HCT116 (cell line): ENCODE results near the gene WDR45B. TPM values are rescaled to one million over a fixed set of nuclear protein-coding genes. Genes with fewer than 3 reads are reported as not detected.
"Not testable (repeated sequence)": the region's sequence is repeated elsewhere in the genome, so short reads cannot be mapped to it uniquely, and the experiment has no call there.

ENCODE experiments used
- ATAC-seq: fragments of 200-7000 bp; cut with Tn5 transposase; 2 replicates; pipeline ENCODE4 v1.9.1; 2020; ENCODE audit warnings: mild to moderate bottlenecking, moderate library complexity
- BruUV-seq: library from RNA; stranded (reverse); fragments of 400-500 nt; replicated peaks from 2 replicates; lab custom pipeline; 2021; lab: Mats Ljungman, UMichigan
- CTCF ChIA-PET: fragments of 300-600 bp; sonication (Branson Sonifier 250); formaldehyde crosslinking; loops from one replicate; lab custom pipeline; 2021; ENCODE audit warnings: antibody characterized with exemption; lab: Charles Lee
- POLR2A ChIA-PET: fragments of 300-600, 350-600 bp; sonication (Branson Sonifier 250); formaldehyde crosslinking; loops from one replicate; lab custom pipeline; 2021; ENCODE audit warnings: antibody characterized with exemption; lab: Charles Lee
- RAD21 ChIA-PET, 2 experiments: fragments of 300-600 bp; sonication (Branson Sonifier 250); formaldehyde crosslinking; loops; one replicate each; lab custom pipeline; 2023; ENCODE audit warnings: low total read pairs in 2 of 2; ENCODE audit not compliant: uncharacterized antibody in 2 of 2, unreplicated experiment in 2 of 2, low non-redundant PET in 1 of 2; lab: Charles Lee
- DNase-seq: peaks from one replicate; pipeline ENCODE4 v3.0.0-alpha.2; 2010; ENCODE audit warnings: low read depth, low spot score
- H2AFZ ChIP-seq: fragments of 200-600 bp; shearing (Covaris generic), sonication (generic); 2 replicates; pipeline ENCODE4 v1.6.1; 2017; ENCODE audit warnings: low read depth, mixed run types, mixed read lengths, antibody characterized with exemption, low read length; ENCODE audit not compliant: poor library complexity, severe bottlenecking
- H3K27ac ChIP-seq: 2 replicates; pipeline ENCODE4 v1.5.1; 2012; ENCODE audit warnings: low read depth, low read length
- H3K27me3 ChIP-seq: fragments of 200-600 bp; sonication (generic); 2 replicates; pipeline ENCODE4 v1.6.1; 2016; ENCODE audit warnings: mixed run types, low read length, mixed read lengths; ENCODE audit not compliant: insufficient read depth
- H3K36me3 ChIP-seq, 2 experiments: fragments of 200-500 bp in 1 of 2; fragments of 200-600 bp in 1 of 2; sonication (Bioruptor generic) in 1 of 2; sonication (generic) in 1 of 2; 2 replicates each; pipeline versions ENCODE4 v1.5.1 to v1.6.1; 2014 to 2016; ENCODE audit warnings: low read length in 2 of 2, inconsistent platforms in 1 of 2, mixed read lengths in 1 of 2, mixed run types in 1 of 2; ENCODE audit not compliant: insufficient read depth in 2 of 2, control insufficient read depth in 1 of 2
- H3K4me1 ChIP-seq, 2 experiments: fragments of 200-600 bp in 1 of 2; sonication (generic) in 1 of 2; 2 replicates each; pipeline versions ENCODE4 v1.5.1 to v1.6.1; 2012 to 2017; ENCODE audit warnings: low read length in 2 of 2, inconsistent platforms in 1 of 2, mild to moderate bottlenecking in 1 of 2, mixed read lengths in 1 of 2, mixed run types in 1 of 2, moderate library complexity in 1 of 2; ENCODE audit not compliant: insufficient read depth in 2 of 2, control insufficient read depth in 1 of 2
- H3K4me2 ChIP-seq: fragments of 200-600 bp; sonication (generic); 2 replicates; pipeline ENCODE4 v1.6.1; 2017; ENCODE audit warnings: mixed run types, low read length, mixed read lengths
- H3K4me3 ChIP-seq, 2 experiments: fragments of 200-600 bp in 1 of 2; sonication (generic) in 1 of 2; replicated peaks in 1 of 2; 2 replicates each; pipeline ENCODE4 v1.5.1; 2011 to 2016; ENCODE audit warnings: low read length in 2 of 2, control low read depth in 1 of 2, low read depth in 1 of 2, mild to moderate bottlenecking in 1 of 2, mixed read lengths in 1 of 2, mixed run types in 1 of 2
- H3K79me2 ChIP-seq: fragments of 200-600 bp; sonication (generic); 2 replicates; pipeline ENCODE4 v1.6.1; 2017; ENCODE audit warnings: mild to moderate bottlenecking, mixed run types, low read length, moderate library complexity, mixed read lengths; ENCODE audit not compliant: insufficient read depth
- H3K9ac ChIP-seq: fragments of 200-600 bp; sonication (generic); 2 replicates; pipeline ENCODE4 v1.6.1; 2016; ENCODE audit warnings: low read length, mixed read lengths
- H3K9me2 ChIP-seq: fragments of 200-600 bp; sonication (generic), shearing (Covaris generic); 2 replicates; pipeline ENCODE4 v1.6.1; 2017; ENCODE audit warnings: mixed run types, mild to moderate bottlenecking, moderate library complexity; ENCODE audit not compliant: insufficient read depth
- H3K9me3 ChIP-seq, 2 experiments: fragments of 200-500 bp in 1 of 2; fragments of 200-600 bp in 1 of 2; sonication (Bioruptor generic) in 1 of 2; sonication (generic) in 1 of 2; 2 replicates each; pipeline ENCODE4 v1.6.1; 2014 to 2017; ENCODE audit warnings: low read length in 2 of 2, mixed read lengths in 2 of 2, inconsistent platforms in 1 of 2, low read depth in 1 of 2, mild to moderate bottlenecking in 1 of 2, mixed run types in 1 of 2, moderate library complexity in 1 of 2; ENCODE audit not compliant: control insufficient read depth in 1 of 2, insufficient read depth in 1 of 2
- H4K20me1 ChIP-seq: fragments of 200-600 bp; sonication (generic), shearing (Covaris generic); 2 replicates; pipeline ENCODE4 v1.6.1; 2017; ENCODE audit warnings: mixed run types, mild to moderate bottlenecking, moderate library complexity; ENCODE audit not compliant: insufficient read depth
- CBX3 ChIP-seq: IDR thresholded peaks from 2 replicates; pipeline ENCODE4 v1.6.1; 2012; ENCODE audit warnings: low read depth
- RAD21 ChIP-seq: IDR thresholded peaks from 2 replicates; pipeline ENCODE4 v1.6.1; 2012; ENCODE audit warnings: low read depth, mild to moderate bottlenecking
- TCF7L2 ChIP-seq: IDR thresholded peaks from 2 replicates; pipeline ENCODE4 v1.7.0; 2011; ENCODE audit warnings: borderline replicate concordance, inconsistent platforms; ENCODE audit not compliant: insufficient read depth, insufficient read length; ENCODE audit errors: extremely low read depth
- intact Hi-C: fragments of 100-400 bp; cut with micrococcal nuclease; formaldehyde crosslinking; loops from 2 replicates; pipeline ENCODE4 v1.10.0; 2022
- total RNA-seq: library from RNA; stranded (reverse); gene quantifications from one replicate; pipeline ENCODE4 v1.2.1, GENCODE V29; 2021; ENCODE audit not compliant: unreplicated experiment

The WDR45B gene
- total RNA-seq, 1 experiment from 2014 or later: 117 TPM

- no peak overlapping the region; the same call in 1 of the 2 replicates for H3K27ac ChIP-seq
- no TSS peak for BruUV-seq
- no peak overlapping the region for H3K4me2 ChIP-seq
- ChIA-PET POLR2A (interaction anchor here (0.6 kb wide), 1 partner anchor 212 kb away, joined by 4 read pairs; no protein-coding TSS in a partner anchor), CTCF (no interaction called here), RAD21 (interaction anchor here in 1 of 2 experiments (0.7 kb wide), 1 partner anchor 173 kb away, joined by 6 read pairs; no protein-coding TSS in a partner anchor)
- H3K4me1 ChIP-seq: peaks cover 0 to 21% of the 10 kb centered on the region in 2 experiments; a peak in 2 of 4 replicates
- no peak overlapping the region for H2AFZ ChIP-seq
- no peaks in the 10 kb centered on the region for H3K9me2 ChIP-seq
- no peak for ATAC-seq
- peaks cover 4% of the 10 kb centered on the region; the same call in 1 of the 2 replicates for H4K20me1 ChIP-seq
- no peak overlapping the region for H3K4me3 ChIP-seq
- no peak for DNase-seq
- TF ChIP-seq RAD21: no peak
- no peak for TF ChIP-seq TCF7L2
- TF ChIP-seq CBX3: no peak
- intact Hi-C loops: no loop called here
- no peaks in the 10 kb centered on the region for H3K9me3 ChIP-seq
- H3K9ac ChIP-seq: no peak overlapping the region
- peaks cover 48 to 52% of the 10 kb centered on the region in 2 experiments for H3K36me3 ChIP-seq
- no peaks in the 10 kb centered on the region for H3K27me3 ChIP-seq
- peaks cover 45% of the 10 kb centered on the region for H3K79me2 ChIP-seq
Measured at GRCh38 chr17:82586576-82587233, 61.5 kb downstream of the WDR45B start.

- H3K4me3 ChIP-seq, H4K20me1 ChIP-seq, RAD21 ChIA-PET, H3K27me3 ChIP-seq, H3K9me2 ChIP-seq, intact Hi-C loops, ATAC-seq, H3K4me2 ChIP-seq, H3K9ac ChIP-seq, DNase-seq, H2AFZ ChIP-seq, CTCF ChIA-PET, H3K9me3 ChIP-seq, BruUV-seq: not testable (repeated sequence)
- POLR2A ChIA-PET: interaction anchor here (0.6 kb wide), 1 partner anchor 213 kb away, joined by 4 read pairs; no protein-coding TSS in a partner anchor
- Histone ChIP-seq H3K36me3 (peaks cover 48 to 52% of the 10 kb centered on the region in 2 experiments), H3K79me2 (peaks cover 49% of the 10 kb centered on the region), H3K27ac (peak overlapping the region; percentile 31; the same call in 1 of the 2 replicates), H3K4me1 (peaks cover 0 to 16% of the 10 kb centered on the region in 2 experiments; a peak in 2 of 4 replicates)
Measured at GRCh38 chr17:82585935-82586575, 62.2 kb downstream of the WDR45B start.
